Kidney glomerular epithelial cell (primary cell): ENCODE measurements around the gene SLC7A11.

Experiments
- DNase-seq: peaks from one replicate; lab custom pipeline; 2025; lab: John Stamatoyannopoulos, UW

SLC7A11 gene

DNA sequence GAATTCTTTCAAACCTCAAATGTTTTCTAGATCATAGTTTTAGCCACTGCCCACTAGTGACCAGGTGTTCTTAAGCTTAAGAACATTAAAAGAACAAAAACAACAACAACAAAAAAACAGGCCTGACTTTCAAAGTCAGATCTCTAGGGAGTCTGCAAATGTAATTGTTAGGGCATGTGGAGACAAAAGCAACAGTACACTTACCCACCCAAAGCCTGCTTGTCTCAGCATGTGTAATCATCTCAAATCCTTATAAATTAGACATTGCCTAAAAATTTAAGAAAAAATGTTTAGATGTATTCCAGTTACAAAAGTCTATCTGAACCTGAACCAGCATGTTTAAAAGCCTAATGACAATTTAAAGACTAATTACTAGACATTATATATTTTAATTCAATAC lies 79.9 kb downstream of the SLC7A11 start:
- DNase-seq: no peak

DNA sequence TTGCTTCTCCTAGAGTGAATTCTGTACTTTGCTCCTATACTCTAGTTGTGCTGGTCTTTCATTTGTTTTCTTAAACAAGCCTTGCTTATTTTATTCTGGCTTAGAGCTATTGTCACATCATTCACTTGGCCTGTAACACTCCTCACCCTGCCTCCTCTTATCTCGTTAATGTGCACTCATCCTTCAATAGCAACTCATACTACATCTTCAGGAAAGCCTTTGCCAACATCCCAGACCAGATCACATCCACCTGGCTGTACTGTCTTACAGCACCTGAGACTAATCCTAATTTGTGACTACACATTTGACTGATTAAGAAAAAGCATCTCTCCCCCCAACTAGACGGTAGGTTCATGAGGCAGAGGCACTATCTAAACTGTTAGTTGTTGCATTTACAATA lies 80.8 kb downstream of the SLC7A11 start:
- no peak for DNase-seq

DNA sequence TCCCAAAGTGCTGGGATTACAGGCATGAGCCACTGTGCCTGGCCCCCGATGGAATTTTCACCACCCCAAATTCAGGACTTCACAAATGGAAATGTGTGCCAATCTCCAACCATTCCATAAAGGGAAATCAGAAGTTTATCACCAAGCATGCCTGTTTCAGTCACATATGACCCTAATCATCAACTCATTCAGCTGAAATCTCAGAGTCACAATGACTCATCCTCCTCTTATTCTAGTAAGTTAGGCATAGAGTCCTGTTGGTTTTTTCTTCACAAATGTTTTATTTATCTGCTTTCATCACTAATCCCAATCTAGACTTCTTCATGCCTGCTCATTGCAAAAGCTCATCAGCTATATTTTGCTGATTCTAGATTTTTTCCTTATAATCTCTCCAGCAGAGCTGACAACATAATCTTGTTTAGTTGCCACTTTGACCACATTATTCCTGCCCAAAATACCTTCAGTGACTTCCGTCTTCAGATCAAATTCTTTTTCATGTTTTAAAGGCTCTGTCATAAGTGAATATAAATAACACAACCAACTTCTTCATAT lies 83.3 kb downstream of the SLC7A11 start:
- peak; percentile 35 for DNase-seq

DNA sequence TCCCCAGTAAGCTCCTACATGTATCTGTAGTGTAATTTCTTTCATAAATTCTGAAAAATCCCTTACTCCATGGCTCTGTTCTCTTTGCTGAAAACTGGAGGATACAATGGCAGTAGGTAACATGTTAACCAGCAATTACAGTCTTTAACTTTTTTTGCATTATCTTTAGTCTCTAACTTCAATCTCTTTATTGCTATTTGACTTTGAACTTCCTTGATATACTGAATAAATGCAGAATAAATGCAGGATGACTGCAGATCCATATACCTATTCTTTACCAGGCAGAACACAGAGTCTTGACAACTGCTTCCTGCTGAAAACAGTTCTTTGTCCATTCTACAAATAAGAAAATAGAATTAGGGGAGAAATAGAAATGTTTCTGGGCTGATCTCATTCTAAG lies 101.3 kb downstream of the SLC7A11 start:
- DNase-seq: no peak

DNA sequence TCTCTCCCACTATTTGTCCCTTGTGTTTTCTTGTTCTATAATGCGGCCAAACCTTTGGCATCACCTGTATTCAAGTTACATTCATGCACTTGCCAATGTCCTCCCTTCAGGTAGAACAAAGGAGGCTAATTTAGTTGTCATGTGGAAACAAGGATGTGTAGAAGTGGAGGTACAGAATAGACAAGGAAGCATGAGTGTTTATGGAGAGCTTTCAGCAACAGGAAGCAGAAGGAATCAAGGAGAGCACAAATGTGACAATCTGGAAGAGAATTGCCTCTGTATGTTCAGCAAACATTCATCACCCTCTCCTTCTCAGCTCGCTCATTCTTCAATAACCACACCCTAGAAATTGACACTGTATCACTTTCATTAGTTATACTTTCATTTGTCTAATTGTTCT lies 103.4 kb downstream of the SLC7A11 start:
- DNase-seq: no peak

DNA sequence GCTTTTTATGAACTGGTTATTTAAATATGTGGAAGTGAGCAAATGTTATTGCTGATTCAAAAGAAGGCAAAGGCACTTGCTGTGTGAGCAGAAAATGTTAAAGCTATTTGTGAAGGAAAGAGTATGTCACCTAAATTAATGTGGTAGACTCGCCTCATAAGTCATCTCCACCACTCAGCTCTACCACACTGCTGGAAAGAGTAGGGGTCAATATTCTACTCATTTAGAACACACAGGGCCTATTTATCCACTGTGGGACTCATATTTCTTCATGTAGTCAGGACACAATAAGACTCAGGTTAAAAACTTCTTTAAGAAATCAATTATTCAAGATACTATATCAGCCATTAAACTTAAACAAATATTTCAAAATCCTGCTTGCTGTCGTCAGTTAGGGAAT lies 106.5 kb downstream of the SLC7A11 start:
- no peak for DNase-seq

DNA sequence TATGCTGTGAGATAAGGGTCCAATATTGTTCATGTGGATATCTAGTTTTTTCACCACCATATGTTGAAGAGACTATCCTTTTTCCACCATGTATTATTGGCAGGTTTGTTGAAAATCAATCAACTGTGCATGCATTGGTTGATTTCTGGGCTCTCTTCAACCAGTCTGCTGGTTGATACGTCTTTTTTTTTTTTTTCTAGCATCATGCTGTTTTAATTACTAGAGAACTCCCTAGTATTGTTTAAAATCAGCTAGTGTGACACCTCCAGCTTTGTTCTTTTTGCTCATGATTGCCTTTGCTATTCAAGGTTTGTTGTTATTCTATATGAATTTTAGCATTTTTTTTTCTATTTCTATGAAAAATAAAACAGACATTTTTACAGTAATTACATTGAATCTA lies 123.9 kb downstream of the SLC7A11 start:
- peak; percentile 12 for DNase-seq

DNA sequence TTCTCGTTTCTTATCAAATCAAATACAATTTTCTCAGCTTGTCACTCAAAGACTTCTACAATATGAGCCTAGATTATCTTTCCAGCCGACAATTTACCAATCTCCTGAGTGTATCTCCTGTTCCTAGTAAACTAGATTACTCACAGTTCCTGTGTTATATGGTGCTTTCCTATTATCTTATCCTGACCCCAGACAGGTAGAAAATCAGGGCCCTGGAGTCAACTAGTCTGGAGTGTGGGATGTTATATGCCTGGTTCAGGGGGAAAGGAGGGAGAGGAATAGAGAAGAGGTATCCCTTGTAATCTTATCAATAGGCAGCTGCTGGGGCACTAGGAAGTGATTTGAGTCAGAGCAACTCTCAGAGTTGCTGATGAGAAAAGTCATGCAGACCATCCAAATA lies 127.1 kb downstream of the SLC7A11 start:
- no peak for DNase-seq

DNA sequence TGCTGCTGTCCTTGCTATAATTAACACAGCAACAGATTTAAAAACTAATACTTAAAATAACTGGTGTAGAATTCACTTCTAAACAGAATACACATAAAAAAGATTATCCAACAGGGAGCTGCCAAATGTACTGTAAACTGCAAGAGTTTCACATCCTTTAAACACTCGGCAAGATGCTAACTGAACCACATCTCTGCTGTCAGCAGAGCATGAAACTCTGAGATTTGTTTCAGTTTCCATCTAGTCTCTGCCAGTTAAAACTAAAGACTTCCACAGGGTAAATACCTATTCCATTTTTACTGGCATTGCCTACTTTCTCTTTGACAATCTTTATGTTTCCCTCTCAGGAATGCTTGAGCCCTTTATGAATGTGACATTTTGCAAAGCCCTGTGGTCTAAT lies 127.7 kb downstream of the SLC7A11 start:
- DNase-seq: peak; percentile 20
